HepG2 (cell line): ENCODE measurements around the gene C11orf68. TPM values are rescaled to one million over a fixed set of nuclear protein-coding genes. Genes with fewer than 3 reads are reported as not detected.

Source experiments
- BCLAF1 ChIP-seq: fragments of 450-650 bp; IDR thresholded peaks from 2 replicates; pipeline ENCODE4 v1.6.1; 2017; ENCODE audit warnings: mild to moderate bottlenecking
- CAMTA2 ChIP-seq: sonication (generic); formaldehyde crosslinking; IDR thresholded peaks from 2 replicates; pipeline ENCODE4 v1.4.0; 2020; ENCODE audit warnings: mild to moderate bottlenecking, missing genetic modification reagents, borderline replicate concordance
- CEBPB ChIP-seq: IDR thresholded peaks from 2 replicates; pipeline ENCODE4 v1.6.1; 2011; ENCODE audit warnings: low read depth, low read length, improper control_type of control experiment, borderline replicate concordance
- HNF4G ChIP-seq, 2 experiments: sonication (generic) in 1 of 2; formaldehyde crosslinking in 1 of 2; IDR thresholded peaks; 2 replicates each; pipeline versions ENCODE4 v1.4.0 to v1.6.1; 2011 to 2020; ENCODE audit warnings: borderline replicate concordance in 2 of 2, low read depth in 2 of 2, mild to moderate bottlenecking in 2 of 2, low read length in 1 of 2, missing genetic modification reagents in 1 of 2, moderate library complexity in 1 of 2
- HNRNPL ChIP-seq: fragments of 200-400 bp; formaldehyde crosslinking; IDR thresholded peaks from 2 replicates; pipeline ENCODE4 v1.6.1; 2017; ENCODE audit warnings: mild to moderate bottlenecking, low read depth, low read length
- KLF16 ChIP-seq, 2 experiments: sonication (generic) in 1 of 2; formaldehyde crosslinking in 1 of 2; IDR thresholded peaks; 2 replicates each; pipeline versions ENCODE4 v1.6.1 to v1.8.0; 2016 to 2023; ENCODE audit warnings: missing genetic modification reagents in 2 of 2, missing compliant biosample characterization in 1 of 2
- NFIC ChIP-seq: IDR thresholded peaks from 2 replicates; pipeline ENCODE4 v1.6.1; 2012; ENCODE audit warnings: mild to moderate bottlenecking, low read length, inconsistent platforms
- PTBP1 ChIP-seq: fragments of 200-400 bp; formaldehyde crosslinking; IDR thresholded peaks from 2 replicates; pipeline ENCODE4 v1.6.1; 2018; ENCODE audit warnings: low read length, low read depth; ENCODE audit not compliant: poor library complexity, severe bottlenecking
- RFXAP ChIP-seq: sonication (generic); formaldehyde crosslinking; IDR thresholded peaks from 2 replicates; pipeline ENCODE4 v1.4.0; 2020; ENCODE audit warnings: missing genetic modification reagents, borderline replicate concordance
- SMYD3 ChIP-seq: sonication (generic); formaldehyde crosslinking; IDR thresholded peaks from 2 replicates; pipeline ENCODE4 v1.8.1; 2023; ENCODE audit warnings: mild to moderate bottlenecking, missing genetic modification reagents
- TEAD3 ChIP-seq: optimal IDR thresholded peaks from 2 replicates; pipeline ENCODE3; 2016; ENCODE audit warnings: borderline replicate concordance
- TOPORS ChIP-seq: sonication (generic); formaldehyde crosslinking; IDR thresholded peaks from 2 replicates; pipeline ENCODE4 v1.8.0; 2023; ENCODE audit warnings: mild to moderate bottlenecking, missing genetic modification reagents
- TP53 ChIP-seq: sonication (generic); formaldehyde crosslinking; conservative IDR thresholded peaks from 2 replicates; pipeline ENCODE4 v1.4.0; 2020; ENCODE audit warnings: missing genetic modification reagents
- TRIM24 ChIP-seq: sonication (generic); formaldehyde crosslinking; IDR thresholded peaks from 2 replicates; pipeline ENCODE4 v1.8.0; 2022; ENCODE audit warnings: mild to moderate bottlenecking, missing genetic modification reagents
- ZFP36L1 ChIP-seq: sonication (generic); formaldehyde crosslinking; IDR thresholded peaks from 2 replicates; pipeline ENCODE4 v1.8.0; 2022; ENCODE audit warnings: mild to moderate bottlenecking, missing genetic modification reagents, moderate library complexity
- ZNF274 ChIP-seq: sonication (generic); formaldehyde crosslinking; IDR thresholded peaks from 2 replicates; pipeline ENCODE4 v1.5.1; 2020; ENCODE audit warnings: mild to moderate bottlenecking, missing genetic modification reagents
- ZNF33A ChIP-seq: sonication (generic); formaldehyde crosslinking; IDR thresholded peaks from 2 replicates; pipeline ENCODE4 v1.5.1; 2020; ENCODE audit warnings: missing genetic modification reagents, mild to moderate bottlenecking, moderate library complexity, borderline replicate concordance
- ZNF703 ChIP-seq: sonication (generic); formaldehyde crosslinking; IDR thresholded peaks from 2 replicates; pipeline ENCODE4 v1.5.1; 2020; ENCODE audit warnings: missing genetic modification reagents, mild to moderate bottlenecking, moderate library complexity, borderline replicate concordance
- polyA plus RNA-seq, 8 experiments: library from polyadenylated mRNA; depleted of rRNA in 3 of 8; stranded (reverse) in 7 of 8; unstranded in 1 of 8; fragments of >200 nt; fragmentation: Illumina TruSeq in 4 of 8; extraction: Trizol in 4 of 8; gene quantifications; 2 replicates each; pipeline versions ENCODE4 v1.2.1 to v1.2.3, GENCODE V29; 2011 to 2016; ENCODE audit warnings: low read depth in 4 of 8, missing spikeins in 1 of 8, mixed read lengths in 1 of 8; ENCODE audit not compliant: insufficient read depth in 1 of 8
- total RNA-seq, 5 experiments: library from RNA; depleted of rRNA; stranded (reverse); fragments of >200 nt; fragmentation: Illumina TruSeq; extraction: Trizol; gene quantifications; 2 replicates each; pipeline ENCODE4 v1.2.3, GENCODE V29; 2016; ENCODE audit warnings: low read depth in 1 of 5
- TF ChIP-seq, protein P1 (sequence below): sonication (generic); formaldehyde crosslinking; IDR thresholded peaks from 2 replicates; pipeline ENCODE4 v1.5.0; 2020; ENCODE audit warnings: mild to moderate bottlenecking, missing genetic modification reagents
- TF ChIP-seq, protein P2 (sequence below): sonication (generic); formaldehyde crosslinking; IDR thresholded peaks from 2 replicates; pipeline ENCODE4 v1.5.0; 2020; ENCODE audit warnings: mild to moderate bottlenecking, missing genetic modification reagents
- TF ChIP-seq, protein P3 (sequence below): sonication (generic); formaldehyde crosslinking; conservative IDR thresholded peaks from 2 replicates; pipeline ENCODE4 v1.8.0; 2022; ENCODE audit warnings: missing genetic modification reagents

C11orf68 gene
- total and polyA plus RNA-seq, 2 of the 13 experiments (the other 11 are each of a cell fraction or from before 2014, with no cell fraction given) = 8.4 to 28.3 TPM

DNA sequence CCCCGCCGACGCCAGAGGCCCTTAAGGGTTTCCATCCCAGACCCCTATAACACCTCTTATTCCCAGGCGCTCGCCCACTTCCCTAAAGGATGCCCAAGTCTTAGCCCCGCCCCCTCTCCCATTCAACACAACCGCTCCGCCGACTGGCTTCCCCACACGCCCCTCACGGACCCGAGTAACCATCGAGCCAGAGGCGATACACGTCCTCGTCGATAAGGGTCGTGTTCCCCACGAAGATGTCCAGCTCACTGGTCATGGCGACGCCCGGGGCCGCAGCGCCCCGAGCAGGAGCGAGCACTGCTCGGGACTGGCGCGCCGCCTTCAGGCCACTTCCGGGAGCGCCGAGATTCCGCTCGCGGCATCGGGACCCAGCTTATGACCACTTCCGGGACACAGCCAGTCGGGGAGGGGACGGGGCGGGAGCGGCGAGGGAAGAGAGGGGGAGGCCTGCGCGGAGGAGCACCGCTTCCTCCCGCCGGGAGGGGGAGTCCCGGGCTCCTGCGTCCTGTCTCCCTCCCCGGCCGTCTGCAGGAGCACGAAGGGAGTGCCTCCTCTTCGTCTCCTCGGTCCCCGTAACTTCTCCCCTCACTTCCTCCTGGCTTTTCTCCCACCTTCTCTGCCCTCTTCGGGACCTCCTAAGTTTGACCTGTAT is 30.6 kb downstream of the C11orf68 start, which contains the start of gene FIBP (continued):
- TF ChIP-seq TEAD3 (CRISPR knock-in tag) (peak; percentile 59), CAMTA2 (CRISPR knock-in tag) (no peak), NFIC (no peak), ZFP36L1 (CRISPR knock-in tag) (no peak), BCLAF1 (no peak), PTBP1 (no peak), ZNF33A (CRISPR knock-in tag) (peak; percentile 70; the same call in 1 of the 2 replicates), ZNF703 (CRISPR knock-in tag) (no peak), TOPORS (CRISPR knock-in tag) (peak; percentile 37; the same call in 1 of the 2 replicates), TRIM24 (CRISPR knock-in tag) (no peak), ZNF274 (no peak; the same call in 1 of the 2 replicates), TP53 (CRISPR knock-in tag) (no peak), RFXAP (CRISPR knock-in tag) (no peak), HNRNPL (no peak), HNF4G (IDR thresholded peaks at IDR 0.05; ENCODE audit: borderline replicate concordance, low read depth, low read length) (0 out of 2 replicates have a peak, but pooled peaks have one; percentile 4), HNF4G (CRISPR knock-in tag; IDR thresholded peaks at IDR 0.05; ENCODE audit: borderline replicate concordance, low read depth) (peak; percentile 65; the same call in 1 of the 2 replicates), SMYD3 (no peak), CEBPB (no peak), KLF16 (CRISPR knock-in tag; IDR thresholded peaks at IDR 0.05) (no peak)
- TF ChIP-seq, protein P1, sequence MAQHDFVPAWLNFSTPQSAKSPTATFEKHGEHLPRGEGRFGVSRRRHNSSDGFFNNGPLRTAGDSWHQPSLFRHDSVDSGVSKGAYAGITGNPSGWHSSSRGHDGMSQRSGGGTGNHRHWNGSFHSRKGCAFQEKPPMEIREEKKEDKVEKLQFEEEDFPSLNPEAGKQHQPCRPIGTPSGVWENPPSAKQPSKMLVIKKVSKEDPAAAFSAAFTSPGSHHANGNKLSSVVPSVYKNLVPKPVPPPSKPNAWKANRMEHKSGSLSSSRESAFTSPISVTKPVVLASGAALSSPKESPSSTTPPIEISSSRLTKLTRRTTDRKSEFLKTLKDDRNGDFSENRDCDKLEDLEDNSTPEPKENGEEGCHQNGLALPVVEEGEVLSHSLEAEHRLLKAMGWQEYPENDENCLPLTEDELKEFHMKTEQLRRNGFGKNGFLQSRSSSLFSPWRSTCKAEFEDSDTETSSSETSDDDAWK (CRISPR knock-in tag) = no peak
- TF ChIP-seq, protein P2, sequence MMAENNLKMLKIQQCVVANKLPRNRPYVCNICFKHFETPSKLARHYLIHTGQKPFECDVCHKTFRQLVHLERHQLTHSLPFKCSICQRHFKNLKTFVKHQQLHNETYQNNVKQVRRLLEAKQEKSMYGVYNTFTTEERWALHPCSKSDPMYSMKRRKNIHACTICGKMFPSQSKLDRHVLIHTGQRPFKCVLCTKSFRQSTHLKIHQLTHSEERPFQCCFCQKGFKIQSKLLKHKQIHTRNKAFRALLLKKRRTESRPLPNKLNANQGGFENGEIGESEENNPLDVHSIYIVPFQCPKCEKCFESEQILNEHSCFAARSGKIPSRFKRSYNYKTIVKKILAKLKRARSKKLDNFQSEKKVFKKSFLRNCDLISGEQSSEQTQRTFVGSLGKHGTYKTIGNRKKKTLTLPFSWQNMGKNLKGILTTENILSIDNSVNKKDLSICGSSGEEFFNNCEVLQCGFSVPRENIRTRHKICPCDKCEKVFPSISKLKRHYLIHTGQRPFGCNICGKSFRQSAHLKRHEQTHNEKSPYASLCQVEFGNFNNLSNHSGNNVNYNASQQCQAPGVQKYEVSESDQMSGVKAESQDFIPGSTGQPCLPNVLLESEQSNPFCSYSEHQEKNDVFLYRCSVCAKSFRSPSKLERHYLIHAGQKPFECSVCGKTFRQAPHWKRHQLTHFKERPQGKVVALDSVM (CRISPR knock-in tag) = 0 out of 2 replicates have a peak, but pooled peaks have one; percentile 33
- TF ChIP-seq, protein P3, sequence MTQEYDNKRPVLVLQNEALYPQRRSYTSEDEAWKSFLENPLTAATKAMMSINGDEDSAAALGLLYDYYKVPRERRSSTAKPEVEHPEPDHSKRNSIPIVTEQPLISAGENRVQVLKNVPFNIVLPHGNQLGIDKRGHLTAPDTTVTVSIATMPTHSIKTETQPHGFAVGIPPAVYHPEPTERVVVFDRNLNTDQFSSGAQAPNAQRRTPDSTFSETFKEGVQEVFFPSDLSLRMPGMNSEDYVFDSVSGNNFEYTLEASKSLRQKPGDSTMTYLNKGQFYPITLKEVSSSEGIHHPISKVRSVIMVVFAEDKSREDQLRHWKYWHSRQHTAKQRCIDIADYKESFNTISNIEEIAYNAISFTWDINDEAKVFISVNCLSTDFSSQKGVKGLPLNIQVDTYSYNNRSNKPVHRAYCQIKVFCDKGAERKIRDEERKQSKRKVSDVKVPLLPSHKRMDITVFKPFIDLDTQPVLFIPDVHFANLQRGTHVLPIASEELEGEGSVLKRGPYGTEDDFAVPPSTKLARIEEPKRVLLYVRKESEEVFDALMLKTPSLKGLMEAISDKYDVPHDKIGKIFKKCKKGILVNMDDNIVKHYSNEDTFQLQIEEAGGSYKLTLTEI (CRISPR knock-in tag) = no peak
